ENCODE results near the gene MPEG1.

MPEG1 gene

GRCh38 chr11:59189986-59190385 lies 22.7 kb downstream of the MPEG1 start:
- no peaks in the 10 kb centered on the region for H3K9me3 ChIP-seq (ENCODE audit: control insufficient read depth, insufficient read depth, low read length)
- no peaks in the 10 kb centered on the region for H3F3A ChIP-seq (ENCODE audit: control insufficient read depth, insufficient read depth)
- H3K4me2 ChIP-seq (ENCODE audit: low read length) = no peak overlapping the region
- no peaks in the 10 kb centered on the region for H3K36me3 ChIP-seq (ENCODE audit: control insufficient read depth, low read length)
- TF ChIP-seq CTCF (IDR thresholded peaks at IDR 0.05; ENCODE audit: low read depth, low read length, poor library complexity, severe bottlenecking) (no peak), EZH2phosphoT487 (IDR thresholded peaks at IDR 0.05; ENCODE audit: borderline replicate concordance, low read length) (no peak)
- no peaks in the 10 kb centered on the region for H4K20me1 ChIP-seq (ENCODE audit: control insufficient read depth, insufficient read depth, low read depth, low read length)
- H3K27ac ChIP-seq (ENCODE audit: low read depth, low read length) = no peak overlapping the region
- H3K4me1 ChIP-seq (ENCODE audit: control insufficient read depth, low read length) = no peaks in the 10 kb centered on the region
- no peaks in the 10 kb centered on the region for H3K9me2 ChIP-seq (replicated peaks; ENCODE audit: control insufficient read depth, low read length)
- no peaks in the 10 kb centered on the region for H3K27me3 ChIP-seq (ENCODE audit: control insufficient read depth, low read length)
- no peak overlapping the region for H3K4me3 ChIP-seq (ENCODE audit: low read length)
- no peaks in the 10 kb centered on the region for H3K79me2 ChIP-seq (ENCODE audit: control insufficient read depth, low read length)

- no peak overlapping the region for H3K27ac ChIP-seq (ENCODE audit: low read depth, low read length)
- no peaks in the 10 kb centered on the region for H4K20me1 ChIP-seq (ENCODE audit: control insufficient read depth, insufficient read depth, low read depth, low read length)
- H3K9me3 ChIP-seq (ENCODE audit: control insufficient read depth, insufficient read depth, low read length) = no peaks in the 10 kb centered on the region
- H3K79me2 ChIP-seq (ENCODE audit: control insufficient read depth, low read length) = no peaks in the 10 kb centered on the region
- no peaks in the 10 kb centered on the region for H3K4me1 ChIP-seq (ENCODE audit: control insufficient read depth, low read length)
- no peak overlapping the region for H3K4me3 ChIP-seq (ENCODE audit: low read length)
- no peaks in the 10 kb centered on the region for H3K9me2 ChIP-seq (replicated peaks; ENCODE audit: control insufficient read depth, low read length)
- TF ChIP-seq EZH2phosphoT487 (IDR thresholded peaks at IDR 0.05; ENCODE audit: borderline replicate concordance, low read length) (no peak), CTCF (IDR thresholded peaks at IDR 0.05; ENCODE audit: low read depth, low read length, poor library complexity, severe bottlenecking) (no peak)
- H3K36me3 ChIP-seq (ENCODE audit: control insufficient read depth, low read length) = no peaks in the 10 kb centered on the region
- H3K4me2 ChIP-seq (ENCODE audit: low read length) = no peak overlapping the region
- no peaks in the 10 kb centered on the region for H3F3A ChIP-seq (ENCODE audit: control insufficient read depth, insufficient read depth)
- H3K27me3 ChIP-seq (ENCODE audit: control insufficient read depth, low read length) = no peaks in the 10 kb centered on the region
Measured at GRCh38 chr11:59188954-59189353, 23.8 kb downstream of the MPEG1 start.

GRCh38 chr11:59187587-59187986 lies 25.1 kb downstream of the MPEG1 start:
- H3K79me2 ChIP-seq (ENCODE audit: control insufficient read depth, low read length) = no peaks in the 10 kb centered on the region
- no peak overlapping the region for H3K27ac ChIP-seq (ENCODE audit: low read depth, low read length)
- no peaks in the 10 kb centered on the region for H3K9me3 ChIP-seq (ENCODE audit: control insufficient read depth, insufficient read depth, low read length)
- H3K4me1 ChIP-seq (ENCODE audit: control insufficient read depth, low read length) = no peaks in the 10 kb centered on the region
- H3K36me3 ChIP-seq (ENCODE audit: control insufficient read depth, low read length) = no peaks in the 10 kb centered on the region
- H3F3A ChIP-seq (ENCODE audit: control insufficient read depth, insufficient read depth) = no peaks in the 10 kb centered on the region
- no peaks in the 10 kb centered on the region for H4K20me1 ChIP-seq (ENCODE audit: control insufficient read depth, insufficient read depth, low read depth, low read length)
- no peak overlapping the region for H3K4me2 ChIP-seq (ENCODE audit: low read length)
- H3K9me2 ChIP-seq (replicated peaks; ENCODE audit: control insufficient read depth, low read length) = no peaks in the 10 kb centered on the region
- TF ChIP-seq CTCF (IDR thresholded peaks at IDR 0.05; ENCODE audit: low read depth, low read length, poor library complexity, severe bottlenecking) (no peak), EZH2phosphoT487 (IDR thresholded peaks at IDR 0.05; ENCODE audit: borderline replicate concordance, low read length) (no peak)
- no peak overlapping the region for H3K4me3 ChIP-seq (ENCODE audit: low read length)
- no peaks in the 10 kb centered on the region for H3K27me3 ChIP-seq (ENCODE audit: control insufficient read depth, low read length)

GRCh38 chr11:59187035-59187434 lies 25.7 kb downstream of the MPEG1 start:
- no peaks in the 10 kb centered on the region for H3K4me1 ChIP-seq (ENCODE audit: control insufficient read depth, low read length)
- H3K4me2 ChIP-seq (ENCODE audit: low read length) = no peak overlapping the region
- no peaks in the 10 kb centered on the region for H3K27me3 ChIP-seq (ENCODE audit: control insufficient read depth, low read length)
- no peaks in the 10 kb centered on the region for H4K20me1 ChIP-seq (ENCODE audit: control insufficient read depth, insufficient read depth, low read depth, low read length)
- H3K79me2 ChIP-seq (ENCODE audit: control insufficient read depth, low read length) = no peaks in the 10 kb centered on the region
- H3K36me3 ChIP-seq (ENCODE audit: control insufficient read depth, low read length) = no peaks in the 10 kb centered on the region
- TF ChIP-seq CTCF (IDR thresholded peaks at IDR 0.05; ENCODE audit: low read depth, low read length, poor library complexity, severe bottlenecking) (no peak), EZH2phosphoT487 (IDR thresholded peaks at IDR 0.05; ENCODE audit: borderline replicate concordance, low read length) (no peak)
- H3F3A ChIP-seq (ENCODE audit: control insufficient read depth, insufficient read depth) = no peaks in the 10 kb centered on the region
- H3K27ac ChIP-seq (ENCODE audit: low read depth, low read length) = no peak overlapping the region
- no peaks in the 10 kb centered on the region for H3K9me2 ChIP-seq (replicated peaks; ENCODE audit: control insufficient read depth, low read length)
- H3K4me3 ChIP-seq (ENCODE audit: low read length) = no peak overlapping the region
- no peaks in the 10 kb centered on the region for H3K9me3 ChIP-seq (ENCODE audit: control insufficient read depth, insufficient read depth, low read length)

Data from DOHH2 (cell line).